ENCODE measurements around the gene ABCC8.
A peak's percentile ranks its signal among the peaks of the same experiment; 100 is the strongest.

The ABCC8 gene

GRCh38 chr11:17471501-17471900 is 5.1 kb downstream of the ABCC8 start:
- DNase-seq (ENCODE audit: low spot score), result no peak

GRCh38 chr11:17469998-17470397 is 6.6 kb downstream of the ABCC8 start:
- DNase-seq (ENCODE audit: low spot score), result no peak

GRCh38 chr11:17468122-17468521 is 8.5 kb downstream of the ABCC8 start:
- no peak for DNase-seq (ENCODE audit: low spot score)

GRCh38 chr11:17463546-17464174 is 13.0 kb downstream of the ABCC8 start:
- no peak for DNase-seq (ENCODE audit: low spot score)

GRCh38 chr11:17462940-17463339 is 13.7 kb downstream of the ABCC8 start:
- no peak for DNase-seq (ENCODE audit: low spot score)

GRCh38 chr11:17460406-17460805 is 16.2 kb downstream of the ABCC8 start:
- no peak for DNase-seq (ENCODE audit: low spot score)

- no peak for DNase-seq (ENCODE audit: low spot score)
Measured at GRCh38 chr11:17459236-17459896, 17.3 kb downstream of the ABCC8 start.

GRCh38 chr11:17458268-17458667 is 18.4 kb downstream of the ABCC8 start:
- DNase-seq (ENCODE audit: low spot score), result no peak

- peak; percentile 51 for DNase-seq (ENCODE audit: low spot score)
Measured at GRCh38 chr11:17457396-17458173, 19.1 kb downstream of the ABCC8 start.

- DNase-seq (ENCODE audit: low spot score), result no peak
Measured at GRCh38 chr11:17452668-17453067, 24.0 kb downstream of the ABCC8 start.

- DNase-seq (ENCODE audit: low spot score), result no peak
Measured at GRCh38 chr11:17449158-17449557, 27.5 kb downstream of the ABCC8 start.

GRCh38 chr11:17446482-17446881 is 30.2 kb downstream of the ABCC8 start:
- no peak for DNase-seq (ENCODE audit: low spot score)

GRCh38 chr11:17445240-17445795 is 31.3 kb downstream of the ABCC8 start:
- DNase-seq (ENCODE audit: low spot score), result no peak

- no peak for DNase-seq (ENCODE audit: low spot score)
Measured at GRCh38 chr11:17443926-17444690, 32.5 kb downstream of the ABCC8 start.

GRCh38 chr11:17443423-17443822 is 33.2 kb downstream of the ABCC8 start:
- no peak for DNase-seq (ENCODE audit: low spot score)

GRCh38 chr11:17443000-17443399 is 33.6 kb downstream of the ABCC8 start:
- no peak for DNase-seq (ENCODE audit: low spot score)

- no peak for DNase-seq (ENCODE audit: low spot score)
Measured at GRCh38 chr11:17439316-17439782, 37.3 kb downstream of the ABCC8 start.

- no peak for DNase-seq (ENCODE audit: low spot score)
Measured at GRCh38 chr11:17437366-17437765, 39.3 kb downstream of the ABCC8 start.

- DNase-seq (ENCODE audit: low spot score), result no peak
Measured at GRCh38 chr11:17434108-17434507, 42.5 kb downstream of the ABCC8 start.

GRCh38 chr11:17432002-17432401 is 44.6 kb downstream of the ABCC8 start:
- no peak for DNase-seq (ENCODE audit: low spot score)

GRCh38 chr11:17431139-17431538 is 45.5 kb downstream of the ABCC8 start:
- no peak for DNase-seq (ENCODE audit: low spot score)

- no peak for DNase-seq (ENCODE audit: low spot score)
Measured at GRCh38 chr11:17430616-17431015, 46.0 kb downstream of the ABCC8 start.

Data from iPS-NIHi11 (cell line).